ENCODE measurements around the gene CPXM2.

DNA sequence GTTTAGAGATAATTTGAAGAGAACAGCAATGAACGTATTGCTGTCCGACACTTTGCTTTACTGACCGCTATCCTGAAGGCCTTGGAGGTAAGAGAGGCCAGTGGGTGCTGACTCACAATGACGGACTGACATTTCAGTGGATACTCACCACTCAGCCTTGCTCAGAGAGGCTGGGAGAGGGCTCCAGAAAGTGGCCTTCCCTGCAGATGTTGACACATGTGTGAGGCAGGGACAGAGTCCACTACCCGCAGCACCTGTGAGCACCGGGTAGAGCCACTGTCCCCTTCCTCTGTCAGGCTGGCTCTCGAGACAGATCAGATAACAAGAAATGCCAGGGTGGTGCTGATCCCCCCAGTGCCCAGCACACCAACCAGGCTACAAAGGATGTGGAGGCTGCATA lies 150.5 kb downstream of the CPXM2 start:
- TF ChIP-seq EZH2phosphoT487 (IDR thresholded peaks at IDR 0.05; ENCODE audit: insufficient read depth, low read depth), result no peak
- TF ChIP-seq EZH2 (IDR thresholded peaks at IDR 0.05; ENCODE audit: insufficient read depth, poor library complexity, severe bottlenecking), result no peak
